Esophagus muscularis mucosa (tissue), 4 donors: ENCODE data around the gene ENPP6. TPM values are rescaled to one million over a fixed set of nuclear protein-coding genes. Genes with fewer than 3 reads are reported as not detected.

Source experiments
- DNase-seq: peaks from one replicate; pipeline ENCODE4 v3.0.0-alpha.2; 2017; ENCODE audit errors: extremely low spot score
- H3K27ac ChIP-seq, 4 donors: fragments of 200-600 bp; sonication (generic); replicated peaks in 1 of 4; 1 replicate in 3 of 4; 2 replicates in 1 of 4; pipeline ENCODE4 v1.5.1; 2016 to 2019; ENCODE audit warnings: mild to moderate bottlenecking in 1 of 4
- H3K27me3 ChIP-seq, 4 donors: fragments of 200-600 bp; sonication (generic); one replicate each; pipeline versions ENCODE4 v1.5.1 to v1.6.0; 2016 to 2019
- H3K36me3 ChIP-seq, 4 donors: fragments of 200-600 bp; sonication (generic); one replicate each; pipeline ENCODE4 v1.5.1; 2016 to 2019
- H3K4me1 ChIP-seq, 4 donors: fragments of 200-600 bp; sonication (generic); one replicate each; pipeline ENCODE4 v1.5.1; 2016 to 2019
- H3K4me3 ChIP-seq, 4 donors: fragments of 200-600 bp; sonication (generic); 1 replicate in 2 of 4; 2 replicates in 2 of 4; pipeline ENCODE4 v1.5.1; 2016 to 2019; ENCODE audit warnings: mild to moderate bottlenecking in 4 of 4, moderate library complexity in 1 of 4
- H3K9me3 ChIP-seq, 4 donors: fragments of 200-600 bp; sonication (generic); 1 replicate in 3 of 4; 2 replicates in 1 of 4; pipeline ENCODE4 v1.5.1; 2016 to 2019
- CTCF ChIP-seq, 3 experiments: fragments of 200-600 bp in 2 of 3; fragments of 450-650 bp in 1 of 3; sonication (generic) in 2 of 3; IDR thresholded peaks; one replicate each; pipeline ENCODE4 v1.5.1; 2017 to 2019; ENCODE audit warnings: antibody characterized with exemption in 3 of 3, mild to moderate bottlenecking in 2 of 3, moderate library complexity in 1 of 3
- EP300 ChIP-seq: sonication (generic); formaldehyde crosslinking; IDR thresholded peaks from one replicate; pipeline ENCODE4 v1.6.1; 2017; ENCODE audit warnings: antibody characterized with exemption
- POLR2A ChIP-seq: fragments of 450-650 bp; IDR thresholded peaks from one replicate; pipeline ENCODE4 v1.6.1; 2017; ENCODE audit warnings: antibody characterized with exemption, moderate library complexity, mild to moderate bottlenecking, low read depth
- POLR2AphosphoS5 ChIP-seq, 2 donors: sonication (generic); formaldehyde crosslinking; IDR thresholded peaks; one replicate each; pipeline ENCODE4 v1.6.1; 2017; ENCODE audit warnings: antibody characterized with exemption in 2 of 2
- WGBS: methylation state at CpG from one replicate; pipeline ENCODE4 v1.1.5; 2018; 5-methylcytosine and 5-hydroxymethylcytosine counted together
- intact Hi-C: fragments of 100-400 bp; cut with DNase I; formaldehyde crosslinking; loops from one replicate; pipeline ENCODE4 v1.15.1; 2023
- total RNA-seq, 4 donors: library from RNA; depleted of rRNA; stranded (reverse); fragments of >200 nt; gene quantifications; one replicate each; pipeline versions ENCODE4 v1.1.0 to v1.2.1, GENCODE V29; 2016

Gene ENPP6
- total RNA-seq, 4 donors from 2014 or later = 0.42 to 1.1 (median 0.92) TPM

DNA sequence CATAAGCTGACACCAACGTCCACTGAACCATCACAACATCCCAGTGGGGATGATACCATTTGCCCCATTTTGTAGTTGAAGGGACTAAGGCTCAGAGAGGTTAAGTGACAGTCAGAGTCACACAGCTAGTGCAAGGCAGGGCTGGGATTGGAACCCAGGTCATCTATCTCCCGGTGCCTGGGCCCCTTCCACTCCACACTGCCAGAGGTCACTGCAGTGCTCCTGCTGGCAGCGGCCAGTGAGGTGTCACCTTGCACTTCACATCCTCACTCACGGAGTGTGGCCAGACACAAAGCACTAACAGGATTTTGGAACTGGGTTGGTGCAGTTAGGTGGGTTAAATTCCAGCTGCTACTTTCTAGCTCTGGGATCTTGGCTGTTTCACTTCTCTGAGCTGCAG is 118.7 kb downstream of the ENPP6 start:
- DNase-seq = no peak
- WGBS = 43% methylated on average over 4 of the region's 4 CpGs
- Histone ChIP-seq H3K4me1 (peaks cover 0 to 39% (median 36%) of the 10 kb centered on the region in 4 donors), H3K4me3 (no peak overlapping the region), H3K27ac (peak overlapping the region in 2 of 4 donors; percentile 23 to 38), H3K9me3 (no peaks in the 10 kb centered on the region), H3K36me3 (no peaks in the 10 kb centered on the region), H3K27me3 (no peaks in the 10 kb centered on the region)
- TF ChIP-seq CTCF (IDR thresholded peaks at IDR 0.05) (no peak), EP300 (no peak), POLR2A (no peak)
- intact Hi-C loops = no loop called here

GRCh38 chr4:184097815-184098214 is 119.9 kb downstream of the ENPP6 start:
- peak overlapping the region in 1 of 4 donors; percentile 55 for H3K27ac ChIP-seq
- H3K4me1 ChIP-seq = peaks cover 0 to 39% (median 36%) of the 10 kb centered on the region in 4 donors
- H3K4me3 ChIP-seq = peak overlapping the region in 1 of 4 donors; percentile 41
- WGBS = 98% methylated on average over 12 of the region's 13 CpGs
- H3K27me3 ChIP-seq = no peaks in the 10 kb centered on the region
- DNase-seq = no peak
- intact Hi-C loops = loop anchor here (1.0 kb wide), 1 partner anchor 258 kb away; no protein-coding TSS in a partner anchor
- no peak for TF ChIP-seq POLR2AphosphoS5 (IDR thresholded peaks at IDR 0.05)
- TF ChIP-seq EP300 = no peak
- no peak for TF ChIP-seq CTCF (IDR thresholded peaks at IDR 0.05)
- no peak for TF ChIP-seq POLR2A
- H3K36me3 ChIP-seq = no peaks in the 10 kb centered on the region
- no peaks in the 10 kb centered on the region for H3K9me3 ChIP-seq

DNA sequence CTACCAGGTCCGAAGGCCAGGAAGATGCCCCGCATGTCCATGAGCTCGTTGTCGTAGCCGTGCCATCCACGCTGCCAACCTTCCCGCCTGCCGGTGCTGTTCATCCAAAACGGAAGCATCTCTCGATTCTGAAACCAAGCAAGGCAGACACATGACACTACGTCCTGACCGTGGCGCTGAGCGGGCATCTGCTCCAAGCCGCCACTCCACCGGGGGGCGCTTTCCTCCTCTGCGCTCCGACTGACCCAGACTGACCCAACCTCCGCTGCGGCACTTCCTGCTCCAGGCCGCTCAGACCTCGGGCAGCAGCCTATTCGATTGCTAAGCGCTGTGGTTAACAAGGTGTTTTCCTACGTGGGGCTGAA is 120.5 kb downstream of the ENPP6 start:
- TF ChIP-seq EP300 = no peak
- peak in 2 of 3 experiments; percentile 31 to 41 for TF ChIP-seq CTCF (IDR thresholded peaks at IDR 0.05)
- TF ChIP-seq POLR2AphosphoS5 (IDR thresholded peaks at IDR 0.05) = peak in 1 of 2 donors; percentile 48
- H3K36me3 ChIP-seq = no peaks in the 10 kb centered on the region
- peaks cover 0 to 39% (median 36%) of the 10 kb centered on the region in 4 donors for H3K4me1 ChIP-seq
- no peak for DNase-seq
- peak overlapping the region; percentile 38 to 54 (median 40) for H3K4me3 ChIP-seq
- H3K27me3 ChIP-seq = no peaks in the 10 kb centered on the region
- H3K9me3 ChIP-seq = no peaks in the 10 kb centered on the region
- 54% methylated on average over 5 of the region's 26 CpGs for WGBS
- peak overlapping the region in 1 of 4 donors; percentile 55 for H3K27ac ChIP-seq
- intact Hi-C loops = loop anchor here (1.0 kb wide), 1 partner anchor 257 kb away; no protein-coding TSS in a partner anchor

- Histone ChIP-seq H3K4me1 (peaks cover 0 to 39% (median 36%) of the 10 kb centered on the region in 4 donors), H3K27ac (peak overlapping the region in 1 of 4 donors; percentile 55), H3K27me3 (no peaks in the 10 kb centered on the region), H3K4me3 (peak overlapping the region; percentile 38 to 54 (median 40)), H3K36me3 (no peaks in the 10 kb centered on the region), H3K9me3 (no peaks in the 10 kb centered on the region)
- no peak for DNase-seq
- WGBS = 53% methylated on average over 12 of the region's 13 CpGs
- intact Hi-C loops = loop anchor here (1.0 kb wide), 1 partner anchor 256 kb away; no protein-coding TSS in a partner anchor
- TF ChIP-seq POLR2A (no peak), POLR2AphosphoS5 (IDR thresholded peaks at IDR 0.05) (no peak), CTCF (IDR thresholded peaks at IDR 0.05) (no peak), EP300 (no peak)
Observed at GRCh38 chr4:184096561-184097240, 121.0 kb downstream of the ENPP6 start.
